Transverse colon (tissue), 4 donors: ENCODE results near the gene IFITM2. TPM values are rescaled to one million over a fixed set of nuclear protein-coding genes. Genes with fewer than 3 reads are reported as not detected.
"Not testable (repeated sequence)": the region's sequence is repeated elsewhere in the genome, so short reads cannot be mapped to it uniquely, and the experiment has no call there.

Experiments used
- DNase-seq: peaks from one replicate; pipeline ENCODE4 v3.0.0-alpha.2; 2019
- H3K27ac ChIP-seq, 4 donors: fragments of 200-600 bp; sonication (generic); 2 replicates each; pipeline ENCODE4 v1.5.1; 2016 to 2018; ENCODE audit warnings: inconsistent platforms in 4 of 4
- H3K27me3 ChIP-seq: fragments of 200-600 bp; sonication (generic); 2 replicates; pipeline ENCODE4 v1.5.1; 2017; ENCODE audit warnings: inconsistent platforms
- H3K36me3 ChIP-seq, 4 donors: fragments of 200-600 bp; sonication (generic); 2 replicates each; pipeline ENCODE4 v1.5.1; 2017 to 2019; ENCODE audit warnings: inconsistent platforms in 4 of 4
- H3K4me1 ChIP-seq, 4 donors: fragments of 200-600 bp; sonication (generic); 2 replicates each; pipeline ENCODE4 v1.5.1; 2017 to 2020; ENCODE audit warnings: inconsistent platforms in 4 of 4
- H3K4me3 ChIP-seq, 4 donors: fragments of 200-600 bp; sonication (generic); 1 replicate in 1 of 4; 2 replicates in 3 of 4; pipeline versions ENCODE4 v1.5.1 to v1.6.1; 2017 to 2019; ENCODE audit warnings: inconsistent platforms in 4 of 4
- H3K9me3 ChIP-seq, 2 donors: fragments of 200-600 bp; sonication (generic); 2 replicates each; pipeline ENCODE4 v1.5.1; 2017 to 2019; ENCODE audit warnings: inconsistent platforms in 2 of 2
- CTCF ChIP-seq, 5 experiments: fragments of 200-600 bp in 3 of 5; fragments of 450-650 bp in 2 of 5; sonication (generic) in 3 of 5; IDR thresholded peaks; 1 replicate in 2 of 5; 2 replicates in 3 of 5; pipeline ENCODE4 v1.5.1; 2016 to 2017; ENCODE audit warnings: antibody characterized with exemption in 5 of 5, inconsistent platforms in 3 of 5, mild to moderate bottlenecking in 2 of 5, moderate library complexity in 1 of 5
- EP300 ChIP-seq: sonication (generic); formaldehyde crosslinking; IDR thresholded peaks from one replicate; pipeline ENCODE4 v1.6.1; 2017; ENCODE audit warnings: antibody characterized with exemption, low read depth
- POLR2A ChIP-seq: fragments of 450-650 bp; IDR thresholded peaks from one replicate; pipeline ENCODE4 v1.6.1; 2016; ENCODE audit warnings: antibody characterized with exemption, mild to moderate bottlenecking, moderate library complexity
- POLR2AphosphoS5 ChIP-seq, 3 donors: sonication (generic); formaldehyde crosslinking; IDR thresholded peaks; one replicate each; pipeline ENCODE4 v1.6.1; 2016; ENCODE audit warnings: antibody characterized with exemption in 3 of 3
- WGBS, 2 donors: methylation state at CpG; one replicate each; pipeline ENCODE4 v1.1.5; 2018; ENCODE audit warnings: low coverage in 1 of 2; 5-methylcytosine and 5-hydroxymethylcytosine counted together
- in situ Hi-C, 4 donors: fragments of 200-750 bp; cut with MboI; loops; one replicate each; pipeline versions ENCODE4 v1.15.0 to v1.15.1; 2017; ENCODE audit warnings: low sequenced_read_pairs in 3 of 4, low pct_ligation_motif_present in 1 of 4, low pct_unique_long_range_greater_than_20kb in 1 of 4
- intact Hi-C: fragments of 100-400 bp; cut with DNase I; formaldehyde crosslinking; loops from one replicate; pipeline ENCODE4 v1.15.1; 2023; ENCODE audit warnings: low total_unique reads
- total RNA-seq, 4 donors: library from RNA; depleted of rRNA; stranded (reverse); fragments of >200 nt; gene quantifications; one replicate each; pipeline ENCODE4 v1.1.0, GENCODE V29; 2016

The IFITM2 gene
- total RNA-seq, 4 donors from 2014 or later, result 19.1 to 78.6 (median 49.8) TPM

- Histone ChIP-seq H3K4me1 (peaks cover 27 to 38% (median 34%) of the 10 kb centered on the region in 4 donors), H3K27ac (peak overlapping the region in 2 of 4 donors; percentile 83 to 87), H3K36me3 (no peaks in the 10 kb centered on the region), H3K9me3 (no peaks in the 10 kb centered on the region), H3K4me3 (no peak overlapping the region), H3K27me3 (no peaks in the 10 kb centered on the region)
- WGBS, 2 donors, result 93 to 96% methylated on average over 8 to 13 of the region's 13 CpGs
- intact Hi-C loops (no loop called here), in situ Hi-C loops (no loop called here)
- no peak for DNase-seq
- TF ChIP-seq CTCF (IDR thresholded peaks at IDR 0.05) (no peak), POLR2AphosphoS5 (IDR thresholded peaks at IDR 0.05) (no peak), EP300 (no peak), POLR2A (no peak)
Measured at GRCh38 chr11:328012-328411, 20.4 kb downstream of the IFITM2 start.

GRCh38 chr11:328516-329100, 21.0 kb downstream of the IFITM2 start:
- DNase-seq, H3K4me3 ChIP-seq, H3K36me3 ChIP-seq, intact Hi-C loops, in situ Hi-C loops, H3K9me3 ChIP-seq, H3K27ac ChIP-seq, H3K27me3 ChIP-seq: not testable (repeated sequence)
- WGBS, 2 donors, result 90% methylated on average over 15 of the region's 15 CpGs; no CpG with 5 or more reads in 1 of the 2 donors
- H3K4me1 ChIP-seq, result peaks cover 27 to 38% (median 34%) of the 10 kb centered on the region in 4 donors

- H3K27ac ChIP-seq, result no peak overlapping the region
- intact Hi-C loops, result no loop called here
- TF ChIP-seq CTCF (IDR thresholded peaks at IDR 0.05) (no peak), POLR2AphosphoS5 (IDR thresholded peaks at IDR 0.05) (no peak), POLR2A (no peak), EP300 (no peak)
- WGBS, 2 donors, result 93 to 100% methylated on average over 1 to 2 of the region's 2 CpGs
- H3K36me3 ChIP-seq, result no peaks in the 10 kb centered on the region
- no peaks in the 10 kb centered on the region for H3K27me3 ChIP-seq
- peaks cover 23 to 33% (median 25%) of the 10 kb centered on the region in 4 donors for H3K4me1 ChIP-seq
- no peak for DNase-seq
- no peak overlapping the region for H3K4me3 ChIP-seq
- in situ Hi-C loops, result no loop called here
- no peaks in the 10 kb centered on the region for H3K9me3 ChIP-seq
Measured at GRCh38 chr11:329886-330253, 22.3 kb downstream of the IFITM2 start.

- in situ Hi-C loops (no loop called here), intact Hi-C loops (no loop called here)
- 67 to 79% methylated on average over 3 to 14 of the region's 14 CpGs for WGBS, 2 donors
- H3K36me3 ChIP-seq, result no peaks in the 10 kb centered on the region
- H3K27ac ChIP-seq, result no peak overlapping the region
- peaks cover 22 to 36% (median 23%) of the 10 kb centered on the region in 4 donors for H3K4me1 ChIP-seq
- no peak overlapping the region for H3K4me3 ChIP-seq
- no peaks in the 10 kb centered on the region for H3K9me3 ChIP-seq
- no peaks in the 10 kb centered on the region for H3K27me3 ChIP-seq
- TF ChIP-seq CTCF (IDR thresholded peaks at IDR 0.05), result no peak
- no peak for TF ChIP-seq POLR2AphosphoS5 (IDR thresholded peaks at IDR 0.05)
- TF ChIP-seq EP300, result no peak
- TF ChIP-seq POLR2A, result no peak
- DNase-seq, result no peak
Measured at GRCh38 chr11:330307-330693, 22.7 kb downstream of the IFITM2 start.
